ENCODE results near the gene NEURL1.
A peak's percentile ranks its signal among the peaks of the same experiment; 100 is the strongest.
"Not testable (repeated sequence)": the region's sequence is repeated elsewhere in the genome, so short reads cannot be mapped to it uniquely, and the experiment has no call there.

NEURL1 gene

DNA sequence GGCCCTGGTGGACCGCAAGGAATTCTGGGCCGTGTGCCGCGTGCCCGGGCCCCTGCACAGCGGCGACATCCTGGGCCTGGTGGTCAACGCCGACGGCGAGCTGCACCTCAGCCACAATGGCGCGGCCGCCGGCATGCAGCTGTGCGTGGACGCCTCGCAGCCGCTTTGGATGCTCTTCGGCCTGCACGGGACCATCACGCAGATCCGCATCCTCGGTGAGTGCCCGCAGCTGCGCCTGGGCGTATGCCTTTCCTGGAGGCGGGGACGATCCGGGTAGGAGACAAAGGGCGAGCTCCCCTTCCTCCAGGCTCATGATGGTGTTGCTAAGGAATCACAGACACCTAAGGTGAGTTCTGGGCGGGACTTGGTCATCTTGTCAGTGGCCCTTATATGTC is 91.5 kb downstream of the NEURL1 start:
- DNase-seq (ENCODE audit: low spot score), result no peak

DNA sequence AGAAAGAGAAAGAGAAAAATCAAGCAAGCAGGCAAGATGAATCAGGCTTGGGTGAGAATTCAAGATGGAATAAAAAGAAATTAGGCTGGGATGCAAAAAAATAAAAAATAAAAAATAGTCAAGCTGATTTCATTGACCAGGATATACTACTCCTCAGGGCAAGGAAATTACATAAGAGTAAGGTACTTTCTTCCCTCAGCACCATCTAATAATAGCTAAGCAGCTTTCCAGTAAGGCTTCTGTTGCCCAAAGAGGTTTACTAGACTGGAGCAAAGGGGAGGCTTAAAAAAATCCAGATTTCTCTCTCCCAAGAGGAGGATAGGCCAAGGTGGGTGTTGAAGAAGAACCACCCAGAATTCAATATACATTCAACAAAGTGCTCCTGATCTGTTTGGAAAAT is 93.6 kb downstream of the NEURL1 start:
- no peak for DNase-seq (ENCODE audit: low spot score)

DNA sequence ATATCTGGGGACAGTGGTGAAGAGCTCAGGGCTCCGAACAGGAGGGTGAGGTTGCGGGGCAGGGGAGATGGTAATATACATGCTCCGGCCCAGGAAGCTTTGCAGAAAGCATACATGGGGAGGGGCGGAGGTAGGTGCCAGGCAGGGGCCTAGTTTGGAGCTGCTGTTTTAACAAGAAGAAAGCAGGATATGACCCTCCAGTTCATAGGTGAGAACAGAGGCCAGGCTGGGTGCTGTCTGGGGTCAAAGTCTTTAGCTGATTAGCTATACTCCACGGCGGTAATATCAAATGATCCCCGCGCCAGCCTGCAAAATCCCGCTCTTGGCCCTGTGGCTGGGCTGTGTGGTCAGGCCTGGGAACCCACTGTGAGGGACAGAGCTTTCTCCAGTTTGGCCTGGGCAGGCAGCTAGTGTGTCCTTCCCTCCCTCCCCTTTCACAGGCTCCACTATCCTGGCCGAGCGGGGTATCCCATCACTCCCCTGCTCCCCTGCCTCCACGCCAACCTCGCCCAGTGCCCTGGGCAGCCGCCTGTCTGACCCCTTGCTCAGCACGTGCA is 95.6 kb downstream of the NEURL1 start:
- DNase-seq (ENCODE audit: low spot score), result no peak

DNA sequence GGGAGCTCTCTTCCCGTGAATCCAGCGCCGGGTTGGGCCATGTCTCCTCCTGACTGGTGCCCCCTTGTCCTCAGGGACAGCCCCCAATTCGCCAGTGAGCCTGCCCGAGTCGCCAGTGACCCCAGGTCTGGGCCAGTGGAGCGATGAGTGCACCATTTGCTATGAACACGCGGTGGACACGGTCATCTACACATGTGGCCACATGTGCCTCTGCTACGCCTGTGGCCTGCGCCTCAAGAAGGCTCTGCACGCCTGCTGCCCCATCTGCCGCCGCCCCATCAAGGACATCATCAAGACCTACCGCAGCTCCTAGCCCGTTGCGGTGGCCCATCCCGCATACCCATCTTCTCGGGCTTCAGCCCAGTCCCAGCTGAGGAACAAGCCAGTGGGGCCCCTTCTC is 96.6 kb downstream of the NEURL1 start:
- no peak for DNase-seq (ENCODE audit: low spot score)

DNA sequence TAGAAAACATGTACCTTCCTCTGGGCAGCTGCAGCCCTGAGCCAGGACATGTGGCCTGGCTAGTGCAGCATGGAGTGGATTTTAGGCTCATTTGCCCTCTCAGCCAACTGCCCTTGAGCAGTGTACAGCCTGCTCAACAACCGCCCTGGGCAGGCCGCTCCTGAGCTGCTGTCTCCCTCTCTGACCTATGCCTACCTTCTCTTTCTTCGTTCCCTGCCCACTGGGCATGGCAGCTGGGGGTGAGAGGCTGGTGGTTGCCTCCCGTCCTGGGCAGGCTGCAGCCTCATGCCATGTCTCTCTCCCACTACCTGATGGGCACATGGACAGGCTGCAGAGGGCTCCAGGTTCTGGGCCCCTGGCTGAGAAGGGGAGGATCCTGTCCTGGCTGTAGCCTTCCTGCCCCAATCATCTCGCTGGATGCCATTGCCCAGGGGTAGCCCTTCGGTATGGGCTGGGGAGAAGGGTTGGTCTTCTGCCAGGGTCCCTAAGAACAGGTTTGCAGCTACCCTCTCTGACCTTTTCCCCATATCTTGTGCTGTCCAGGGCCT is 97.3 kb downstream of the NEURL1 start:
- DNase-seq (ENCODE audit: low spot score), result no peak

DNA sequence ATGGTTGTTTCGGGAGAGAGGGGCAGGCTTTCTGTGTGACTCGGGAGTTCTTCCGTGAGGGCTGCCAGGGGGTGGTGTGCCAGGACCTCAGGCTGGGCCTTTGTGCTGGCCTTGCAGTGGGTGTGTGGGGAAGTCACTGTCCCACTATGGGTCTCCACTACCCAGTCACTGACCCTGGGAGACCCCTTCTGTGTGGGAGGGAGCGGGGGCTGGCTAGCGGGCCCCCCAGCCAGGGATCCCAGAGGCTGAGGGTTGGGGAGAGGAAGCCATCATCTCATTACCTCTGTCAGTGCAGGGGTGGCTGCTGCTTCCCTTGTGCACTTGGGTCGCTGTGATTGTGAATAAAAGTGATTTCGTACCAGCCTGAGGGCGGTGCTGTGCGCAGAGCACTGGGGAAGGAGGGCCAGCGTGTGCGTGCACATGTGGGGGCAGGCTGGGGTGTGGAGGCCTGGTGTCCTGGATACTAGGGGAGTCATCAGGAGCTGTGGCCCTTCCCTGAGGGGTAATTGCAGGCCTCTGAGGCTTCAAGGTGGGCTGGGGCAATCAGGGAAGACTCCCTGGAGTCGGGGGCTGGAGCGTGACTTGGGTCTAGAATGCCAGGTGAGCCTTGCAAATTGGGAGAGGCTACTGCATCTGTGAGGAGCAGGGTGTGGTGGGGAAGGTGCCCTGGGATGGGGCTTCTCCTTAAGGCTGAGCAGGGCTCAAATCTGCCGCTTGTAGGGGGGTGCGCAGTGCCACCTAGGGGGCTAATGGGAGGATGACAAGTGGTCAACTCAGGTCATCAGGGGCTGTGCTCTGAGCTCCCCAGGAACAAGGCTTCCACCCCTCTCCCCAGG is 98.9 kb downstream of the NEURL1 start:
- DNase-seq (ENCODE audit: low spot score), result no peak

DNA sequence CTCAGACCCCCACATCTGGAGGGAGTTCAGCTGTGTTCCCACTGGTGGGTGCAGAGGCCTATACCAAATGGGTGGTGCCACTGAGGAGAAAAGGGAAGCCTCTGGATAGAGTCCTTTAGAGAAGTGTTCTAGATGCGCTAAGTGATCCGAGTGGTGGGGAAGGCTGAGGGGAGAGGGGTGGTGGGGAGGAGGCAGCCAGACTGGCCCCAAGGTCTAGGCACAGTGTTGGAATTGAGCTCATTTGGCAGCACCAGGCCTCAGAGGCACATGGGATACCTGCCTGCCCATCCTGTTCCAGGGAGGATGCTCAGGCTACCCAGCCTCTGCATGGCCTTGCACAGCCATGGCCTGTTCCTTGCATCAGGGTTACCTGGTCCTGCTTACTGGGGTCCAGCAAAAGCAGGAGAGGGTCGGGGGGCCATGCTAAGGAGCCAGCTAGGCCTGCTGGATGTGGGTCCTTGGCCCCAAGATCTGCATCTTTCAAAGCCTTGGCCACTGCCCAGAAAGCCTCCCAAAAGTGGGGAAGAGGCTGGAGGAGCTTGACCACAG is 99.6 kb downstream of the NEURL1 start:
- no peak for DNase-seq (ENCODE audit: low spot score)

DNA sequence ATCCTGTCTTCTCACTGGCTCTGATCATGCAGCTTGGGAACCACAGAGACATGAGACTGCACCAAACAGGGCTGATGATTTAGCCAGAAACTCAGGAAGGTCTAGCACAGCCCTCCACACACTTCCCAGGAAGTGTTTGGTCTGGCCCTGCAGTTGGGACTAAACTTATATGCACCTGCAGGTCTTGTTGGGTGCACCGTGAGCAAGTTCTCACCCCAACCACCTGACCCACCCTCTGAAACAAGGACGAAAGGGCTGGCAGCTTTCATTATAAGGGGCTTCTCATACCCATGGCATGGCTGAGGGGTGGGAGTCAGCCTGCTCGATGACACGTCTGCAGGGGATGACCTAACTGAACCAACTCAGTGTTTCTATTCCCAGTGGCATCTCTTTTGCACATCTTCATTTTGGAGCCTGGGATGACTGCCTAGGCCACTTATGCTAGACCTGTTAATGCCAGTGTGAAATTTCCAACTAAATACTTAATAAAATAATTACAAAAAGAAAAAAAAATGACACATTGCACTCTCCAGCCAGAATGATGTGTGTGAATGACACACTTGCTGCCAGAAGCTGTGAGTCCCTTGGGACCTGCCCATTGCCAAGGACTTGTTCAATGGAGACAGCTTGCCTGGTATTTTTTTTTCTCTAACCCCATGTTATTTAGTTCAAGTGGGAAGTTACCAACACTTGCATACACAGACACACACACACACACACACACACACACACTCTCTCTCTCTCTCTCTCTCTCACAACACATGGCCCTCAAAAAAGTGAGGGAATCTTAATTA is 102.6 kb downstream of the NEURL1 start:
- no peak for DNase-seq (ENCODE audit: low spot score)

DNA sequence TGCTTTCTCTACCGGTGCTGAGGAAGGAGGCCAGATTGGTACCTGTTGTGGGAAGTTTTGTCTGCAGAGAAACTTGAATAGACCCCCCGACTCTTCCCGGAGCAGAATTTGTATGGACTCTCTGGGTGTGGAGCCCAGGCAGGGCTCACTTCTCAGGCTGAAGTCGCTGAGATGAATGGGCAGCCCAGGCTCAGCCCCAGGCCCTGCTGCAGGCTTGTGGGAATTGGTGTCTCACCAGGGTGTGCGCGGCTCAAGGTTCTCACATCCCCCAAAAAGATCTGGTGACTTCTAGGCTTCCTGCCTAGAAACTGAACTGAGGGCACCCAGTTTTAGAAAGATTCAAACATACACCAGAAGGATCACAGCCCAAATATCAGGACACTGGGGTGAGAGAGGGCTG is 103.5 kb downstream of the NEURL1 start:
- no peak for DNase-seq (ENCODE audit: low spot score)

DNA sequence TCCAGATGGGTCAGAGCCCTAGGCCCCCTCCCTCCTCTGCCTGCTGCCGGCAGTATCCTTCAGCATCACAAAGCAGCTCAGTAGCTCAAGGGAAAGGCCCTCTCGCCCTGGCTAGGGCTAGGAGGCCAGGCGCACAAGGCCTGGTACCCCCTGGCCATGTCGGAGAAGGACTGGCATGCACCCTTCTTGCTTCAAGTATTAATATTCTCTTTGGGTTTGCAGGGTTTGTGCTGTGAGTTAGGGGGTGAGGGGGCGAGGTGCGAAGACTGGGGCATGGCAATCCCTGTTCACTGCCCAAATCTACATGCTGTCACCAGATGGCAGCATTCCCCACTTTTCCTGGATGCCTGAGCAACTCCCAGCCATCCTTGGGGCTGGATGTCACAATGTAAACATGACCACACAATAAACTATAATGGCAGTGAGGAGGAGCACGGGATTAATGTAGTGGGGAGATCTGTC is 105.2 kb downstream of the NEURL1 start:
- DNase-seq (ENCODE audit: low spot score), result peak; percentile 87

DNA sequence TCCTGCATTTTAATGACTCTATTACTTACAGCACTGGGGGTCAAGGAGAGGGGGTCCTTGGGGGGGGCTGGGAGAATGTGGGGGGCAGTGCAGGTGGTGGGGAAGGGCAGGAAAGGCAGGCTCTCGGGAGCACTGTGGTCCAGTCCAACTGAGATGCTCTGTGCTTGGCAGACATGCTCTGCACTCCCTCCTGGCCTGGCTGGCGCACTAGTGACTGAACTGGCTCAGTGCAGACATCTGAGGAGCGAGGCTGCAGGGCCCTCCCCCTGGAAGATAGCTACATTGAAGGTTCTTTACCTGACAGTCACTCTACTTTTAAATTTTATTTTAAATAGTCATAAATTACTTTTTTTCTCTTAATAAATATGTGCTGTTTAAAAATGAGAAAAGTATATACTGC is 105.7 kb downstream of the NEURL1 start:
- peak; percentile 49 for DNase-seq (ENCODE audit: low spot score)

DNA sequence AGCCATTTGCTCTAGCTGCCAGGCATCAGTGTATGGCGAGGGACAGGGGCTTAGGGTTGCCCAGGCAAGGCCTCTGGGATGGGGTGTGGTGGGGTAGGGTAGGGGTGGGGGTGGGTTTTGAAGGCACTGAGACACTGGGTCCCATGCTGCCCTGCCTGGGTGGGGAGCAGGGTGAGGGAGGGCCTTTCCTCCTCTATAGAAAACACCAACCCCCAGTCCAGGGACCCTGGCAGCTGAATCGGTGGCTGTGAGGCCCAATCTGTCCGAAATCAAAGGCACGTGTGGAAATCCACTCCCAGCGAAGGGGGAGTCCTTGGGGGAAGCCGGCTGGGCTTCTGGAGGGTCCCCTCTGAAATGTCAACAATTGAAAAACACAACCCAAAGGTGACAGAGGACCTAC is 106.4 kb downstream of the NEURL1 start:
- no peak for DNase-seq (ENCODE audit: low spot score)

DNA sequence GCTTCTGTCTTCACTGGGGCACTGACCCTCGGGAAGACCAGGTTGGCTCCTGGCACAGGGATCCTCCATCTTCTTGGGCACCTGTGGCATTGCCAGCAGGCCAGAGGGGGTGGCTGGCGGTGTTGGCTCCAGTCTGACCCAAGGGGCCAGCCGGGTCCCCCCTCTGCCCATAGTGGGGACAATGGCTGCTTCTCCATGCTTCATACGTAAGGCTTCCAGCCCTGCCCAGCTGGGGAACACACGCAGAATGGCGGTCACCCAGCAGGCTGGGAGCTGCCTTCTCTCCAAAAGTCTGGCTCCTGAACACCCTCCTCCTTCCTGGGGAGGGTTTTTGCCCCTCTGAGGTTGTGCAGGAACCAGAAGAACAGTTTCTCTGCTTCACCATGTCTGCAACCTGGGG is 106.8 kb downstream of the NEURL1 start:
- no peak for DNase-seq (ENCODE audit: low spot score)

DNA sequence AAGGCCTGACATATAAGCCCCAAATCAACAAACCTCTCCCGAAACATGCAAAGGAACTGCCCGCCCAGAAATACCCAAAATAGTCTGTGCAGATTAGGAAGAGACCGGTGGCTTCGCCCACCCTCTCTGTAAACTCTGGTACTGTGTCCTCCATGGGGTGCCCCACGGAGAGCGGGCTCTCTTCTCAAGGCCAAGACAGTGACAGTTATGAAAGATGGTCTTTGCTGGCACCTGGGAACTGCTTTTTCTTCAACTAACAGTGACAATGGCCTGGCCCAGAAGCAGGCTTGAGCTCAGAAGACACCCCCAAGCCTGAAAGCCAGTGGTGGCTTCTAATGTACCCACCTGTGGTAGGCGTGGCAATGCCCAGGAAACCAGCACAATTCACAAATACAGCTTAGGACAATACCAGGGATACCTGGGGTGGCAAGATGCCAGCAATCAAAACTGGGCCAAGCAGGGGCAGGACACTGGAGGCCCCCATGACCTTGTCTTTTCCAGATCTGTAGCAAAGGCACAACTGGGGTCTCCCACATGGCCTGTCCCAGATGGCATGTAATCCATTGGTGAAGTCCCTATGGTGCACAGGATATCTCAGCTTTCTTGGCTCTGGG is 107.6 kb downstream of the NEURL1 start:
- no peak for DNase-seq (ENCODE audit: low spot score)

DNA sequence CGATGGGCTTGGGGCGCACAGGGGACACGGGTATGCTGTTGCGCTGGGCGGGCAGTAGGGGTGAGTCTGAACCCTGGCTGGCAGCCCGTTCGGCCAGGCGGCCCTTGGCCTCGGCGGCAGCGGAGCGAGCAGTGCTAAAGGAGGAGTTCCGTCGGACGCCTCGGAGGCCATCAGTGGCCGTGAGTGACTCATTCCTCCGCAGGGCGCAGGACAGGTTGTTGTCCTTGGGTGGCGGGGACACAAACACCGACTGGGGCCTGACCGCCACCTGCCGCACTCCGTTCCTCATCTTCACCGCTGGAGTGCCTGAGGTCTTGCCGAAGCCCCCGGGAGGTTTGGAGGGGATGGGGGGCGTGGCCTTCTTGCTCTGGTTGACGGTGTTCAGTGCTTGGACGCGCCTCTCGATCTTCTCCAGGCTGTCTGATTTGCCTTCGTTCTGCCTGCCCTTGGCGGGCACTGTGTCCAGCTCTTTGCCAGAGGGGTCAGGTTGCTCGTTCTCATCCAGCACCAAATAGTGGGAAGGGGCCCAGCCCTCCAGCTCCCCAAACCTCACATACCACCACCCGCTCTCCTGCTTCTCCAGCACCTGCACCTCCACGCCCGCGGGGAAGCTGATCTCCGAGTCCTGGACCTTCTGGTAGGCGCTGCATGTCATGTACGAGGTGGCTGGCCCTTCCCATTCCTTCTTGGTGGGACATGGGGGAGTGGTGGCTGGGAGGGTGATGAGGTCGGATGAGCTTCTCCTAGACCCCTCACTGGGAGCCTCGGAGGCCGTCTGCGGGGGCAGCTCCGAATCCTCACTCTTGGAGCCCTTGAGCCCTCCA is 108.7 kb downstream of the NEURL1 start:
- no peak for DNase-seq (ENCODE audit: low spot score)

DNA sequence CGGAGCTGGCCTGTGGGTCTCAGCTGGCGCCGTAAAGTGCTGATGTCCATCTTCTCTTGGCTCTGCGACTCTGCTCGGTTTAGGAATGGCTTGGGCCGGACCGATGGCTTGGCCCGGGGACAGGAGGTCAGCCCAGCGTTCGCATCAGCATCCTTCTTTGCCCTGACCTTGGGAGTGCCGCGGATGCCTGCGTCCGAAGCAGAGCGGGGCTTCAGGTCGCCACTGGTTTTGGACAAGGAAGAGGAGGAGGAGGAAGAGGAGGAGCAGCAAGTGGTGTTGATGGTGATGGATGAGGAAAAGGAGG is 109.3 kb downstream of the NEURL1 start:
- no peak for DNase-seq (ENCODE audit: low spot score)

DNA sequence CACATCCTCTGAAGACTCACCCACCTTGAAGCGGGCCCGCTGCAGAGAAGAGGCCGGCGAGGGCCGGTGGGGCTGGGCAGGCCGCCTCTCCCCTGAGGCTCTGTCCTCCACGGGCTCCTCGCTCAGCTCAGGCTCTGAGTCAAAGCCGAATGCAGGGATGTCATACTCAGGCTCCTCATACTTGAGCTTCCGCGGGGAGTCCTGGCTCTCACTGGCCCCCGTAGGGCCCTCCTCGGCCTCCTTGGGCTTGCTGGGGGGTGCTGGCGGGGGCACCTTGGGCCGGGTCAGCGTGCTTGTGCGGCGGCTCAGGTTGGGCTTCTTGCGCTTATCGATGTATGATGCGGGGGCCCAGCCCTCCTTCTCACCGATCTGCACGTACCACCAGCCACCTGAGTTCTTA is 109.9 kb downstream of the NEURL1 start:
- no peak for DNase-seq (ENCODE audit: low spot score)

DNA sequence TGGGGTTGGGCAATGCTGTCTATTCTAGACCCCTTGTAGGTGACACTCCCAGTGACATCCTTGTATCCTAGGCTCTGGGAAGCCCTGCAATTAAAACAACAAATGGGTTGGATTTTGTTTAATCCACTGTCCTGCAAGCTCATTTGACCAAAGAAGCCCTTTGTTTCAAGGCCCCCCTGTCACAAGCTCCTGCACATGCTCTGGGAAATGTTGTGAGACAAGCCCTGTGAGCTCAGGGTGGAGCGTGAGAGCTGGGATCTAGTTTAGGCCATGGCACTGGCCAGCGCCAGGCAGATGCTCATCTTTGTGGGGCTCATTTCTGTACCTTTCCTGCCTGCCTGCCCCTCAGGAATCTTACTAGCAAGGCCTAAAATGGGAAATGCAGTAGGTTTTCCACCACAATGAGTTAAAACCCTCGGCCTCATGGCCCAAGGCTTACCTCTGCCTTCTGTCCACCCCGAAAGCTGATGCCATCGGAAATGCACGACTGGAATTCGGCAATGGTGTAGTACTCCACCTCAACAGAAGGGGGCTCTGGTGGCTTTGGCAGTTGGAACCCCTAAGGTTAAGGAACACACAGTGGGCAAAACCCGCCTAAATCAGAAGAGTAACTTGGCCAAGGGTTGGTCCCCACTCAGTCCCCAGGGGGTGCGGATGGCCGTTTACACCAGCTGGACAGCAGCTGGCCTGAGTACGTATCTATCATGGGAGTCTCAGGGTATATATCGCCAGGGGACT is 112.0 kb downstream of the NEURL1 start:
- DNase-seq (ENCODE audit: low spot score), result peak; percentile 72

DNA sequence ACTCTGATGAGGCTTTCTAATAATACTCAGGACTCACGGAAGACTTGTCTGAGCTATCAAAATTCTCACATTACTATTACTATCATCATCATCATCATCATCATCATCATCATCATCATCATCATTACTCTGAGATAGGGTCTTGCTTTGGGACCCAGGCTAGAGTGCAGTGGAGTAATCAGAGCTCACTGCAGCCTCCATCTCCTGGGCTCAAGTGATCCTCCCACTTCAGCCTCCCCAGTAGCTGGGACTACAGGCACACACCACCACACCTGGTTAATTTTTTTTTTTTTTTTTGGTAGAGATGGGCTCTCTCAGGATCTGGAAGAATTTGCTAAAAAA is 112.6 kb downstream of the NEURL1 start:
- not testable (repeated sequence) for DNase-seq (ENCODE audit: low spot score)

DNA sequence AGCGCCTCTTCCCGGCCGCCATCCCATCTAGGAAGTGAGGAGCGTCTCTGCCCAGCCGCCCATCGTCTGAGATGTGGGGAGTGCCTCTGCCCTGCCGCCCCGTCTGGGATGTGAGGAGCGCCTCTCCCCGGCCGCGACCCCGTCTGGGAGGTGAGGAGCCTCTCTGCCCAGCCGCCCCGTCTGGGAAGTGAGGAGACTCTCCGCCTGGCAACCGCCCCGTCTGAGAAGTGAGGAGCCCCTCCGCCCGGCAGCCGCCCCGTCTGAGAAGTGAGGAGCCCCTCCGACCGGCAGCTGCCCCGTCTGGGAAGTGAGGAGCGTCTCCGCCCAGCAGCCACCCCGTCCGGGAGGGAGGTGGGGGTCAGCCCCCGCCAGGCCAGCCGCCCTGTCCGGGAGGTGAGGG is 113.5 kb downstream of the NEURL1 start:
- DNase-seq (ENCODE audit: low spot score), result not testable (repeated sequence)

DNA sequence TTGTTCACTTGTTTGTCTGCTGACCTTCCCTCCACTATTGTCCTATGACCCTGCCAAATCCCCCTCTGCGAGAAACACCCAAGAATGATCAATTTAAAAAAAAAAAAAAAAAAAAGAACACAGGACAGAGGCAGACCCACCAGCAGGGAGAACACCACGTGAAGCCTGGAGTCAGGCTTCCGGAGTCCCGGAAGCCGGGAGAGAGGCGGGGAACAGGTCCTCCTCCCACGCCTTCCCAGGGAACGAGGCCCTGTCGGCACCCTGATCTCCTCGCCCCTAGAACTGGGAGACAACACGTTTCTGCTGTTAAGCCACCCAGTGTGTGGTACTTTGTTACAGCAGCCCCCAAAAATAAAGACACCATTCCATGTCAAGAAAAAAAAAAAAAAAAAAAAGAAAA is 114.6 kb downstream of the NEURL1 start:
- DNase-seq (ENCODE audit: low spot score), result not testable (repeated sequence)
